ENCODE results near the gene SLBP. TPM values are rescaled to one million over a fixed set of nuclear protein-coding genes. Genes with fewer than 3 reads are reported as not detected.

Gene SLBP
- total and polyA plus RNA-seq, 12 donors = 10.9 to 17.7 (median 12.8) TPM

DNA sequence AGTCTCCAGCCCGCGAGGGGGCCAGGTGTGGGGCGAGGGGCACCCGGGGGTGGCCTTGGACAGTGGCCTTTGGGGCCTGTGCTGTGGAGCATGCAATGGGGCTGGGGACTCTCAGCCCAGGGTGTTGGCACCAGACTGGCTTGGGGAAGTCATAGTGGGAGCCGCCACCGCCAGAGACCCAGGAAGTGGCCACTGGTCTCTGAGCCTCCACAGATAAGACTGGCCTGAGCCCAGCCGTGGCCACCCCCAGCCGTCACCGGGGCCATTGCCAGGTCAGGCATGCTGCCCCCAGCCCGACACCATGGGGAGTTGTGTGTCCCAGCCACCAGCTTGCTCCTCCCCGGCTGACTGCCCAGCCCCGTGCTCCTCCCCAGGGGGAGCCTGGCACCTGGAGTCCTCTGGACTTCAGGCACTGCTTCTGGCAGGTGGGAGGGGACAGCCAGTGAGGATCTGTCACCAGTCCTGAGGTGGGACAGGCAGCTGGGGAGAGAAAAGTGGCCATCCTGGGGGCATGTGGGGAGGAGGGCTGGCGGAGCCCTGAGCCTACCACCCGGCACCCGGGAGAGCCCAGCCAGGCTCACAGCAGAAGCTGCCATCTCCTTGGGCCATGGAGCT, 41.7 kb upstream of the SLBP start:
- ATAC-seq = no peak

DNA sequence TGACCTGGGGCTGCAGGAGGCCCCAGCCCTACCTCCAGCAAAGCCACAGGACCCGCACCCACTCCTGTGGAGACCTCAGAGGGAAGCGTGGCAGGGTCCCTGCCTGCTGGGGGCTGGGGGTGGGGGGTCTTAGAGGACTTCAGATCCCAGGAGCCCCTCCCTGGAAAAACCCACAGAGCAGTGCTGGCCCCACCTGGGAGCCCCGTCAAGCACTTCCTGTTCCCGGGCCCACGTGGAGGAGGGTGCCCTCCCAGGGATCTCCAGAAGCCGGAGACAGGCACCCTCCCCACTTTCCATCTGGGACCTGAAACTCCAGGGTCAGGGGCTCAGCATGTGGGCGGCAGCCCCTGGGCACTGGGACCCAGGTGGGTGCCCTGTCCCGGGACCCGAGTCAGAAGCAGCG, 41.2 kb upstream of the SLBP start:
- no peak overlapping the region for H3K4me3 ChIP-seq
- H3K4me1 ChIP-seq = peaks cover 0 to 22% (median 13%) of the 10 kb centered on the region in 9 donors
- TF ChIP-seq, protein P1, sequence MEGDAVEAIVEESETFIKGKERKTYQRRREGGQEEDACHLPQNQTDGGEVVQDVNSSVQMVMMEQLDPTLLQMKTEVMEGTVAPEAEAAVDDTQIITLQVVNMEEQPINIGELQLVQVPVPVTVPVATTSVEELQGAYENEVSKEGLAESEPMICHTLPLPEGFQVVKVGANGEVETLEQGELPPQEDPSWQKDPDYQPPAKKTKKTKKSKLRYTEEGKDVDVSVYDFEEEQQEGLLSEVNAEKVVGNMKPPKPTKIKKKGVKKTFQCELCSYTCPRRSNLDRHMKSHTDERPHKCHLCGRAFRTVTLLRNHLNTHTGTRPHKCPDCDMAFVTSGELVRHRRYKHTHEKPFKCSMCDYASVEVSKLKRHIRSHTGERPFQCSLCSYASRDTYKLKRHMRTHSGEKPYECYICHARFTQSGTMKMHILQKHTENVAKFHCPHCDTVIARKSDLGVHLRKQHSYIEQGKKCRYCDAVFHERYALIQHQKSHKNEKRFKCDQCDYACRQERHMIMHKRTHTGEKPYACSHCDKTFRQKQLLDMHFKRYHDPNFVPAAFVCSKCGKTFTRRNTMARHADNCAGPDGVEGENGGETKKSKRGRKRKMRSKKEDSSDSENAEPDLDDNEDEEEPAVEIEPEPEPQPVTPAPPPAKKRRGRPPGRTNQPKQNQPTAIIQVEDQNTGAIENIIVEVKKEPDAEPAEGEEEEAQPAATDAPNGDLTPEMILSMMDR (IDR thresholded peaks at IDR 0.05) = no peak
- intact Hi-C loops (cut with DNase I) = loop anchor here in 2 of 10 donors (5.0 kb wide), 3 partner anchors 44 to 149 kb away; no protein-coding TSS in a partner anchor
- no peaks in the 10 kb centered on the region for H3K36me3 ChIP-seq
- H3K9me3 ChIP-seq = no peaks in the 10 kb centered on the region
- WGBS, 2 donors = 75 to 83% methylated on average over 10 of the region's 10 CpGs
- H3K27me3 ChIP-seq = peaks cover 0 to 9% (median 3%) of the 10 kb centered on the region in 7 donors
- DNase-seq (no peak), ATAC-seq (no peak)
- no peak overlapping the region for H3K27ac ChIP-seq

More for the DNA sequence above, 41.7 kb upstream of the SLBP start:
- Histone ChIP-seq H3K9me3 (no peaks in the 10 kb centered on the region), H3K4me1 (peaks cover 0 to 18% (median 10%) of the 10 kb centered on the region in 9 donors), H3K27ac (no peak overlapping the region), H3K4me3 (no peak overlapping the region), H3K36me3 (no peaks in the 10 kb centered on the region), H3K27me3 (peaks cover 0 to 4% (median 0%) of the 10 kb centered on the region in 7 donors)
- intact Hi-C loops (cut with DNase I) = loop anchor here in 2 of 10 donors (5.0 kb wide), 3 partner anchors 43 to 148 kb away; no protein-coding TSS in a partner anchor
- no peak for DNase-seq
- WGBS, 2 donors = 88 to 91% methylated on average over 15 of the region's 15 CpGs
- TF ChIP-seq, protein P1 (IDR thresholded peaks at IDR 0.05) = no peak

DNA sequence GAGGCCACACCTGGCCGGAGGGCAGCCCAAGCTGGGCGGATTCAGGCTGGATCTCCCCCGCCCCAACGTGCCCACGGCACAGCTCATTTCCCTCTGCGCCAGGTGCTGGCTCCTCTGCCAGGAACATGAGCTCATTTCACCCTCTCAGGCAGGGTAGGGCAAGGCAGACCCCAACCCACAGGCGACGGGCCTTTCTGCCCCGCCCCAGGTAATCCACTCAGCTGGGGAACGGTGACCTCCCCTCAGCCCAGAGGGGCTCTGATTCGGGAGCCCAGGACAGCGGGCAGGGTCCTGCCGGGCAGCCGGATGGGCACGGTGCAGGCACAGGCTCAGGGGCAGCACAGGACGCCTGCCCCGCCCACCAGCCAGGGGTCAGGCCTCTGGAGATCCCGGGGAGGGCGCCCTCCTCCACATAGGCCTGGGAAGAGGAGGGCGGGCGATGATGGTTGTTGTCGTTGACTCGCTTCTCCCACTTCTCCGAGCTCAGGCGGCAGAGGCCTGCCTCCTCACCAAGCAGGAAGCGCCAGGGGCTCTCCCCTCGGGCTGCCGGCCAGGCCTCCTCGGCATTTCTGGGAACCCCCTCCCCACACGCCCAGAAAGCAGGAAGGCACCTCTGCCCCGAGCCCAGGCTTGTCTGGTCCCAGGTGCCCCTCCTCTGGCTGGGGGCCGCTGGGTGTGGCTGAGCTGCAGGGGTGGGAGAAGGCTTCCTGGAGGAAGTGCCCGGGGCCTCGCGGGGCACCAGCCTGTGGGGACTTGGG, 40.3 kb upstream of the SLBP start:
- 45 to 53% methylated on average over 35 of the region's 35 CpGs for WGBS, 2 donors
- TF ChIP-seq, protein P1 (IDR thresholded peaks at IDR 0.05) = no peak
- Histone ChIP-seq H3K27ac (peak overlapping the region in 2 of 10 donors; percentile 10 to 44), H3K4me1 (peaks cover 0 to 23% (median 14%) of the 10 kb centered on the region in 9 donors), H3K36me3 (no peaks in the 10 kb centered on the region), H3K9me3 (no peaks in the 10 kb centered on the region), H3K4me3 (peak overlapping the region in 2 of 10 donors; percentile 8 to 20), H3K27me3 (peaks cover 0 to 11% (median 7%) of the 10 kb centered on the region in 7 donors)
- intact Hi-C loops (cut with DNase I) = loop anchor here in 2 of 10 donors (5.0 kb wide), 3 partner anchors 45 to 150 kb away; no protein-coding TSS in a partner anchor
- ATAC-seq = peak in 4 of 8 donors; percentile 9 to 24 (median 18)
- DNase-seq = no peak

DNA sequence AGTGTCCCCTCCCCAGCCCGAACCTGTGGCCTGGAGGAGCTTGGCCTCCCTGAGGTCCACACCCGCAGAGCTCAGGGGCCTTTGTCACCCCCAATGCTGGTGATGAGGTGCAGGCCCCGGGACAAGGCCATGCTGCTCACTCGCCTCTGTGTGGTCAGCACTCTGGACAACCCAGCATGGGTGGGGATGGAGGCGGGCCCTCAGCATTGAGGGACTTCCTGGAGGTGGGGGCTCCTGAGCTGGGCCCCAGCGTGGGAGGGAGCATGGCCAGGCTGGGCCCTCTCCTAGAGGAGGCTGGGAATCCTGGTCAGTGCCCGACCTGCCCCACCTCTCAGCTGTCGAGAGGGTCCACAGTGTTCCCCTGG, 39.8 kb upstream of the SLBP start:
- Histone ChIP-seq H3K4me1 (peaks cover 0 to 23% (median 14%) of the 10 kb centered on the region in 9 donors), H3K9me3 (no peaks in the 10 kb centered on the region), H3K27ac (no peak overlapping the region), H3K36me3 (no peaks in the 10 kb centered on the region), H3K27me3 (peaks cover 0 to 11% (median 7%) of the 10 kb centered on the region in 7 donors), H3K4me3 (no peak overlapping the region)
- 78 to 88% methylated on average over 8 of the region's 8 CpGs for WGBS, 2 donors
- intact Hi-C loops (cut with DNase I) = loop anchor here in 2 of 10 donors (5.0 kb wide), 3 partner anchors 45 to 150 kb away; no protein-coding TSS in a partner anchor
- TF ChIP-seq, protein P1 (IDR thresholded peaks at IDR 0.05) = no peak
- DNase-seq (no peak), ATAC-seq (peak in 1 of 8 donors; percentile 10)

Data from heart right ventricle (tissue), 16 donors.